HEK293T (cell line): ENCODE results near the gene PPP1R3C.

Experiments
- CTBP1 ChIP-seq: fragments of 450-650 bp; IDR thresholded peaks from 2 replicates; pipeline ENCODE4 v1.6.1; 2016; ENCODE audit warnings: borderline replicate concordance
- FOXA1 ChIP-seq: fragments of 450-650 bp; IDR thresholded peaks from 2 replicates; pipeline ENCODE4 v1.6.1; 2016; ENCODE audit warnings: mild to moderate bottlenecking
- FOXK2 ChIP-seq: fragments of 450-650 bp; IDR thresholded peaks from 2 replicates; pipeline ENCODE4 v1.6.1; 2016; ENCODE audit warnings: mild to moderate bottlenecking
- FOXM1 ChIP-seq: fragments of 450-650 bp; IDR thresholded peaks from 2 replicates; pipeline ENCODE4 v1.6.1; 2017; ENCODE audit warnings: mild to moderate bottlenecking, borderline replicate concordance
- L3MBTL2 ChIP-seq: fragments of 450-650 bp; conservative IDR thresholded peaks from 2 replicates; pipeline ENCODE4 v1.6.1; 2016; ENCODE audit warnings: mild to moderate bottlenecking
- NFRKB ChIP-seq: fragments of 450-650 bp; IDR thresholded peaks from 2 replicates; pipeline ENCODE4 v1.6.1; 2016; ENCODE audit warnings: mild to moderate bottlenecking, moderate library complexity
- SP1 ChIP-seq: fragments of 450-650 bp; IDR thresholded peaks from 2 replicates; pipeline ENCODE4 v1.6.1; 2017
- SUZ12 ChIP-seq: fragments of 450-650 bp; IDR thresholded peaks from 2 replicates; pipeline ENCODE4 v1.6.1; 2016; ENCODE audit warnings: mild to moderate bottlenecking
- TARDBP ChIP-seq: fragments of 450-650 bp; IDR thresholded peaks from 2 replicates; pipeline ENCODE4 v1.6.1; 2016
- ZNF384 ChIP-seq: fragments of 450-650 bp; IDR thresholded peaks from 2 replicates; pipeline ENCODE4 v1.6.1; 2016
- TF ChIP-seq, protein P1 (sequence below): fragments of 450-650 bp; IDR thresholded peaks from 2 replicates; pipeline ENCODE4 v1.6.1; 2016

DNA sequence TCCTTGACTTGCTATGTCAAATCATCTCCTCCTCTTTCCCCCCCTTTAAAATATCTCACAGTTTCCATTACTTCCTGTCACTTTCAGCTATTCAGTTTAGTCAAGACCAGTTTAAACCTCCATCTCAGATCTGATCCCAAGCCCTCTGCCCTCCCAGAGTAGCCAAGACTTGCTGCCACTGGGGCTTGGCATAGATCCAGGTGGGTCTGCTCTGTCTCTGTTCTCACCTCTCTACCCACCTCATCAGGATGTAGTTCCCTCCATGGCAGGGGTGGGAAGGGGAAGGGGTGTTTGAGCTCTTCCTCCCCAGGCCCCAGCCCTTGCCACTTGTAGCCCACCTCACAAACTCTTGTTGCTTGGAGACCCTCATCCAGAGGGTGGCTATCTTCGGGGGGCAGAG, 22.0 kb downstream of the PPP1R3C start:
- TF ChIP-seq TARDBP (no peak), CTBP1 (no peak), ZNF384 (no peak), FOXM1 (no peak), L3MBTL2 (no peak), SP1 (no peak), SUZ12 (no peak), FOXA1 (no peak), FOXK2 (no peak), NFRKB (no peak)
- TF ChIP-seq, protein P1, sequence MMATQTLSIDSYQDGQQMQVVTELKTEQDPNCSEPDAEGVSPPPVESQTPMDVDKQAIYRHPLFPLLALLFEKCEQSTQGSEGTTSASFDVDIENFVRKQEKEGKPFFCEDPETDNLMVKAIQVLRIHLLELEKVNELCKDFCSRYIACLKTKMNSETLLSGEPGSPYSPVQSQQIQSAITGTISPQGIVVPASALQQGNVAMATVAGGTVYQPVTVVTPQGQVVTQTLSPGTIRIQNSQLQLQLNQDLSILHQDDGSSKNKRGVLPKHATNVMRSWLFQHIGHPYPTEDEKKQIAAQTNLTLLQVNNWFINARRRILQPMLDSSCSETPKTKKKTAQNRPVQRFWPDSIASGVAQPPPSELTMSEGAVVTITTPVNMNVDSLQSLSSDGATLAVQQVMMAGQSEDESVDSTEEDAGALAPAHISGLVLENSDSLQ, result no peak
